Measurements from ENCODE around the gene MCM9. TPM values are rescaled to one million over a fixed set of nuclear protein-coding genes. Genes with fewer than 3 reads are reported as not detected.

The MCM9 gene
- total RNA-seq, 1 donor from 2014 or later, result 29.0 TPM

GRCh38 chr6:118825661-118826060, 109.3 kb downstream of the MCM9 start:
- Histone ChIP-seq H3K9ac (no peak overlapping the region), H3K36me3 (no peaks in the 10 kb centered on the region), H3K9me3 (ENCODE audit: low read depth) (no peaks in the 10 kb centered on the region), H3K27me3 (no peaks in the 10 kb centered on the region), H3K4me1 (no peaks in the 10 kb centered on the region), H4K20me1 (ENCODE audit: low read depth) (no peaks in the 10 kb centered on the region), H3K27ac (no peak overlapping the region), H3K4me2 (no peak overlapping the region), H2AFZ (replicated peaks) (no peak overlapping the region), H3F3A (ENCODE audit: low read depth) (no peaks in the 10 kb centered on the region), H3K79me2 (ENCODE audit: low read depth) (no peaks in the 10 kb centered on the region), H3K4me3 (no peak overlapping the region)
- no peaks in the 10 kb centered on the region for H3K4me1 Mint-ChIP-seq
- H3K9me3 Mint-ChIP-seq, result peaks cover 5% of the 10 kb centered on the region
- no peak for DNase-seq (ENCODE audit: low spot score)
- H3K4me3 Mint-ChIP-seq, result no peak overlapping the region
- no peak overlapping the region for H3K27ac Mint-ChIP-seq
- peaks cover 26% of the 10 kb centered on the region for H3K36me3 Mint-ChIP-seq
- H3K27me3 Mint-ChIP-seq (ENCODE audit: insufficient read depth, low read depth), result peaks cover 2% of the 10 kb centered on the region
- TF ChIP-seq EZH2phosphoT487 (IDR thresholded peaks at IDR 0.05) (no peak), EZH2 (IDR thresholded peaks at IDR 0.05) (no peak), CTCF (IDR thresholded peaks at IDR 0.05) (no peak)

GRCh38 chr6:118815495-118815894, 119.5 kb downstream of the MCM9 start:
- Histone ChIP-seq H3K27ac (no peak overlapping the region), H3K4me2 (no peak overlapping the region), H4K20me1 (ENCODE audit: low read depth) (no peaks in the 10 kb centered on the region), H2AFZ (replicated peaks) (no peak overlapping the region), H3K79me2 (ENCODE audit: low read depth) (no peaks in the 10 kb centered on the region), H3K9me3 (ENCODE audit: low read depth) (no peaks in the 10 kb centered on the region), H3F3A (ENCODE audit: low read depth) (no peaks in the 10 kb centered on the region), H3K4me3 (no peak overlapping the region), H3K9ac (no peak overlapping the region), H3K27me3 (no peaks in the 10 kb centered on the region), H3K36me3 (peaks cover 3% of the 10 kb centered on the region), H3K4me1 (no peaks in the 10 kb centered on the region)
- Mint-ChIP-seq H3K9me3 (peaks cover 8% of the 10 kb centered on the region), H3K4me1 (no peaks in the 10 kb centered on the region), H3K36me3 (peaks cover 20% of the 10 kb centered on the region), H3K27ac (no peak overlapping the region), H3K4me3 (no peak overlapping the region), H3K27me3 (ENCODE audit: insufficient read depth, low read depth) (no peaks in the 10 kb centered on the region)
- no peak for DNase-seq (ENCODE audit: low spot score)
- TF ChIP-seq EZH2phosphoT487 (IDR thresholded peaks at IDR 0.05) (no peak), EZH2 (IDR thresholded peaks at IDR 0.05) (no peak), CTCF (IDR thresholded peaks at IDR 0.05) (no peak)

- no peaks in the 10 kb centered on the region for H4K20me1 ChIP-seq (ENCODE audit: low read depth)
These were observed 121.2 kb downstream of the MCM9 start for GRCh38 chr6:118813775-118814174.

More at GRCh38 chr6:118813775-118814174, 121.2 kb downstream of the MCM9 start:
- Histone ChIP-seq H2AFZ (replicated peaks) (no peak overlapping the region), H3K4me1 (no peaks in the 10 kb centered on the region), H3K4me2 (no peak overlapping the region), H3K27me3 (no peaks in the 10 kb centered on the region), H3K79me2 (ENCODE audit: low read depth) (no peaks in the 10 kb centered on the region), H3F3A (ENCODE audit: low read depth) (no peaks in the 10 kb centered on the region), H3K36me3 (peaks cover 3% of the 10 kb centered on the region), H3K4me3 (no peak overlapping the region), H3K9me3 (ENCODE audit: low read depth) (no peaks in the 10 kb centered on the region), H3K9ac (no peak overlapping the region), H3K27ac (no peak overlapping the region)
- Mint-ChIP-seq H3K4me1 (no peaks in the 10 kb centered on the region), H3K27ac (no peak overlapping the region), H3K4me3 (no peak overlapping the region), H3K27me3 (ENCODE audit: insufficient read depth, low read depth) (no peaks in the 10 kb centered on the region), H3K9me3 (no peaks in the 10 kb centered on the region), H3K36me3 (peaks cover 17% of the 10 kb centered on the region)
- no peak for DNase-seq (ENCODE audit: low spot score)
- TF ChIP-seq EZH2 (IDR thresholded peaks at IDR 0.05), result no peak
- TF ChIP-seq CTCF (IDR thresholded peaks at IDR 0.05), result no peak
- TF ChIP-seq EZH2phosphoT487 (IDR thresholded peaks at IDR 0.05), result no peak
